Fibroblast of lung (primary cell): ENCODE data around the gene FRAT1. TPM values are rescaled to one million over a fixed set of nuclear protein-coding genes. Genes with fewer than 3 reads are reported as not detected.

Source experiments
- DNase-seq, 2 donors: peaks; one replicate each; pipeline versions ENCODE4 v3.0.0 to v3.0.0-alpha.2; 2010; ENCODE audit warnings: low read depth in 2 of 2
- H2AFZ ChIP-seq: 2 replicates; pipeline ENCODE4 v1.5.1; 2012; ENCODE audit warnings: low read length, control low read depth, inconsistent platforms
- H3K27ac ChIP-seq: 2 replicates; pipeline ENCODE4 v1.5.1; 2011; ENCODE audit warnings: low read length, control low read depth; ENCODE audit not compliant: insufficient read depth
- H3K27me3 ChIP-seq: 2 replicates; pipeline ENCODE4 v1.5.1; 2011; ENCODE audit warnings: mild to moderate bottlenecking, low read length; ENCODE audit not compliant: control insufficient read depth, insufficient read depth
- H3K36me3 ChIP-seq: 2 replicates; pipeline ENCODE4 v1.5.1; 2011; ENCODE audit warnings: low read length; ENCODE audit not compliant: control insufficient read depth, insufficient read depth
- H3K4me1 ChIP-seq: 2 replicates; pipeline ENCODE4 v1.5.1; 2011; ENCODE audit warnings: low read length; ENCODE audit not compliant: control insufficient read depth, insufficient read depth; ENCODE audit errors: extremely low read depth
- H3K4me2 ChIP-seq: 2 replicates; pipeline ENCODE4 v1.5.1; 2011; ENCODE audit warnings: low read length, control low read depth; ENCODE audit not compliant: insufficient read depth; ENCODE audit errors: extremely low read depth
- H3K4me3 ChIP-seq, 4 experiments: fragments of 200-600 bp in 1 of 4; sonication (generic) in 1 of 4; replicated peaks in 1 of 4; 2 replicates each; pipeline ENCODE4 v1.5.1; 2011 to 2016; ENCODE audit warnings: low read length in 4 of 4, low read depth in 3 of 4, mild to moderate bottlenecking in 3 of 4, control low read depth in 2 of 4, inconsistent platforms in 1 of 4, mixed read lengths in 1 of 4; ENCODE audit not compliant: insufficient read depth in 1 of 4; ENCODE audit errors: control extremely low read depth in 1 of 4
- H3K79me2 ChIP-seq: 2 replicates; pipeline ENCODE4 v1.5.1; 2012; ENCODE audit warnings: mild to moderate bottlenecking, low read length, inconsistent platforms; ENCODE audit not compliant: control insufficient read depth, insufficient read depth
- H3K9ac ChIP-seq: 2 replicates; pipeline ENCODE4 v1.5.1; 2011; ENCODE audit warnings: mild to moderate bottlenecking, low read length, control low read depth; ENCODE audit not compliant: insufficient read depth
- H3K9me3 ChIP-seq: 2 replicates; pipeline ENCODE4 v1.5.1; 2012; ENCODE audit warnings: low read depth, low read length; ENCODE audit not compliant: control insufficient read depth, insufficient read depth
- H4K20me1 ChIP-seq: 2 replicates; pipeline ENCODE4 v1.5.1; 2011; ENCODE audit warnings: low read length; ENCODE audit not compliant: control insufficient read depth, insufficient read depth; ENCODE audit errors: extremely low read depth
- CTCF ChIP-seq, 2 donors: IDR thresholded peaks in 1 of 2; conservative IDR thresholded peaks in 1 of 2; 1 replicate in 1 of 2; 2 replicates in 1 of 2; pipeline ENCODE4 v1.5.1; 2011 to 2012; ENCODE audit warnings: low read length in 2 of 2, control low read depth in 1 of 2, inconsistent platforms in 1 of 2, low read depth in 1 of 2, mild to moderate bottlenecking in 1 of 2
- EZH2 ChIP-seq: IDR thresholded peaks from 2 replicates; pipeline ENCODE4 v1.5.1; 2012; ENCODE audit warnings: low read length, control low read depth, mild to moderate bottlenecking; ENCODE audit errors: missing control alignments
- polyA plus RNA-seq, 2 donors: library from polyadenylated mRNA; depleted of rRNA in 1 of 2; stranded (reverse) in 1 of 2; unstranded in 1 of 2; fragments of >200 nt; gene quantifications; 2 replicates each; pipeline ENCODE4 v1.2.1, GENCODE V29; 2011 to 2012; ENCODE audit warnings: missing spikeins in 1 of 2
- total RNA-seq: library from RNA; depleted of rRNA; stranded (reverse); fragments of >200 nt; gene quantifications from 2 replicates; pipeline ENCODE4 v1.2.1, GENCODE V29; 2014

The FRAT1 gene
- total and polyA plus RNA-seq, 2 donors (not counting 1 experiment from before 2014, with no cell fraction given): 0.48 to 2.8 TPM

- H4K20me1 ChIP-seq: no peaks in the 10 kb centered on the region
- TF ChIP-seq CTCF (conservative IDR thresholded peaks at IDR 0.05 in 1 of 2, IDR thresholded peaks at IDR 0.05 in 1 of 2; ENCODE audit: low read depth in 1 of 2, low read length in 2 of 2) (no peak), EZH2 (no peak)
- H2AFZ ChIP-seq: peak overlapping the region; percentile 64
- no peaks in the 10 kb centered on the region for H3K36me3 ChIP-seq
- H3K79me2 ChIP-seq: no peaks in the 10 kb centered on the region
- peak overlapping the region; percentile 100 for H3K27ac ChIP-seq
- DNase-seq: no peak
- H3K4me2 ChIP-seq: peak overlapping the region; percentile 69
- peaks cover 4% of the 10 kb centered on the region for H3K4me1 ChIP-seq
- peak overlapping the region; percentile 35 to 73 (median 58) for H3K4me3 ChIP-seq
- H3K9me3 ChIP-seq: no peaks in the 10 kb centered on the region
- peak overlapping the region; percentile 100 for H3K9ac ChIP-seq
- H3K27me3 ChIP-seq: no peaks in the 10 kb centered on the region
Observed at GRCh38 chr10:97319671-97320479, 804 bp downstream of the FRAT1 start.

- Histone ChIP-seq H3K4me2 (peak overlapping the region; percentile 69), H3K79me2 (no peaks in the 10 kb centered on the region), H3K27ac (no peak overlapping the region), H4K20me1 (no peaks in the 10 kb centered on the region), H3K4me3 (peak overlapping the region; percentile 35 to 73 (median 58)), H3K4me1 (peaks cover 4% of the 10 kb centered on the region), H3K36me3 (no peaks in the 10 kb centered on the region), H3K9ac (no peak overlapping the region), H3K27me3 (no peaks in the 10 kb centered on the region), H2AFZ (no peak overlapping the region), H3K9me3 (no peaks in the 10 kb centered on the region)
- no peak for DNase-seq
- TF ChIP-seq EZH2 (no peak), CTCF (conservative IDR thresholded peaks at IDR 0.05 in 1 of 2, IDR thresholded peaks at IDR 0.05 in 1 of 2; ENCODE audit: low read depth in 1 of 2, low read length in 2 of 2) (no peak)
Observed at GRCh38 chr10:97320480-97321031, 1.5 kb downstream of the FRAT1 start.

- TF ChIP-seq EZH2 (no peak), CTCF (conservative IDR thresholded peaks at IDR 0.05 in 1 of 2, IDR thresholded peaks at IDR 0.05 in 1 of 2; ENCODE audit: low read depth in 1 of 2, low read length in 2 of 2) (no peak)
- Histone ChIP-seq H3K4me2 (no peak overlapping the region), H2AFZ (no peak overlapping the region), H3K27me3 (no peaks in the 10 kb centered on the region), H3K9ac (no peak overlapping the region), H3K9me3 (no peaks in the 10 kb centered on the region), H3K4me1 (peaks cover 4% of the 10 kb centered on the region), H3K36me3 (no peaks in the 10 kb centered on the region), H3K4me3 (peak overlapping the region in 1 of 4 experiments; percentile 70), H4K20me1 (no peaks in the 10 kb centered on the region), H3K27ac (no peak overlapping the region), H3K79me2 (no peaks in the 10 kb centered on the region)
- no peak for DNase-seq
Observed at GRCh38 chr10:97321032-97321803, 2.1 kb downstream of the FRAT1 start.
